NB4 (cell line): ENCODE results near the gene IQGAP2.
"Not testable (repeated sequence)": the region's sequence is repeated elsewhere in the genome, so short reads cannot be mapped to it uniquely, and the experiment has no call there.

Experiments
- DNase-seq: peaks from one replicate; pipeline ENCODE4 v3.0.0; 2010; ENCODE audit warnings: low read depth
- H3K4me3 ChIP-seq: one replicate; pipeline ENCODE4 v1.5.1; 2011; ENCODE audit warnings: mild to moderate bottlenecking, low read depth, low read length, moderate library complexity
- CTCF ChIP-seq: IDR thresholded peaks from one replicate; pipeline ENCODE4 v1.5.1; 2012; ENCODE audit warnings: low read depth, low read length
- MAX ChIP-seq: IDR thresholded peaks from 2 replicates; pipeline ENCODE4 v1.6.1; 2011; ENCODE audit warnings: low read depth, low read length
- MYC ChIP-seq: IDR thresholded peaks from 2 replicates; pipeline ENCODE4 v1.6.1; 2011; ENCODE audit warnings: low read depth, low read length
- POLR2A ChIP-seq: IDR thresholded peaks from 2 replicates; pipeline ENCODE4 v1.6.1; 2011; ENCODE audit warnings: mild to moderate bottlenecking; ENCODE audit not compliant: insufficient read length; ENCODE audit errors: extremely low read depth

IQGAP2 gene

GRCh38 chr5:76433261-76433660, 30.2 kb downstream of the IQGAP2 start:
- no peak overlapping the region for H3K4me3 ChIP-seq
- no peak for DNase-seq
- TF ChIP-seq POLR2A (no peak), CTCF (no peak), MYC (no peak), MAX (no peak)

GRCh38 chr5:76437507-76437906, 34.4 kb downstream of the IQGAP2 start:
- not testable (repeated sequence) for DNase-seq, H3K4me3 ChIP-seq

GRCh38 chr5:76438025-76438424, 34.9 kb downstream of the IQGAP2 start:
- TF ChIP-seq MYC: no peak
- TF ChIP-seq POLR2A: no peak
- no peak for TF ChIP-seq CTCF
- TF ChIP-seq MAX: no peak
- no peak overlapping the region for H3K4me3 ChIP-seq
- DNase-seq: no peak

- no peak overlapping the region for H3K4me3 ChIP-seq
- DNase-seq: no peak
- TF ChIP-seq MYC (no peak), CTCF (no peak), MAX (no peak), POLR2A (no peak)
Measured at GRCh38 chr5:76439201-76439600, 36.1 kb downstream of the IQGAP2 start.

GRCh38 chr5:76439929-76440328, 36.8 kb downstream of the IQGAP2 start:
- TF ChIP-seq POLR2A (no peak), CTCF (no peak), MAX (no peak), MYC (no peak)
- no peak overlapping the region for H3K4me3 ChIP-seq
- no peak for DNase-seq

- DNase-seq: no peak
Measured at GRCh38 chr5:76441101-76441500, 38.0 kb downstream of the IQGAP2 start.

More at GRCh38 chr5:76441101-76441500, 38.0 kb downstream of the IQGAP2 start:
- TF ChIP-seq POLR2A: no peak
- TF ChIP-seq CTCF: no peak
- no peak for TF ChIP-seq MYC
- no peak for TF ChIP-seq MAX
- H3K4me3 ChIP-seq: no peak overlapping the region
